Measurements from ENCODE around the gene RNASE9. TPM values are rescaled to one million over a fixed set of nuclear protein-coding genes. Genes with fewer than 3 reads are reported as not detected.

RNASE9 gene
- total and polyA plus RNA-seq, 2 donors (not counting 1 experiment from before 2014, with no cell fraction given) = not detected

- Histone ChIP-seq H3K4me3 (ENCODE audit: control extremely low read depth in 1 of 5, extremely low read depth in 1 of 5, insufficient read depth in 1 of 5, low read depth in 2 of 5, low read length in 4 of 5) (no peak overlapping the region), H3K27ac (ENCODE audit: low read length in 2 of 2) (no peak overlapping the region), H2AFZ (ENCODE audit: insufficient read depth, low read depth, low read length, poor library complexity, severe bottlenecking) (no peak overlapping the region), H3K36me3 (replicated peaks in 1 of 2; ENCODE audit: control extremely low read depth in 1 of 2, control insufficient read depth in 1 of 2, extremely low read depth in 1 of 2, insufficient read depth in 2 of 2, low read length in 1 of 2) (no peaks in the 10 kb centered on the region), H3K9me3 (ENCODE audit: control extremely low read depth in 1 of 3, control insufficient read depth in 2 of 3, insufficient read depth in 1 of 3, low read length in 2 of 3) (no peaks in the 10 kb centered on the region), H4K20me1 (ENCODE audit: control insufficient read depth, insufficient read depth, low read length, poor library complexity, severe bottlenecking) (no peaks in the 10 kb centered on the region), H3K4me2 (replicated peaks; ENCODE audit: low read depth, low read length, poor library complexity, severe bottlenecking) (no peak overlapping the region), H3K27me3 (replicated peaks in 1 of 4; ENCODE audit: control extremely low read depth in 1 of 4, control insufficient read depth in 3 of 4, insufficient read depth in 4 of 4, low read length in 3 of 4) (peaks cover 0 to 8% (median 1%) of the 10 kb centered on the region in 4 experiments), H3K79me2 (ENCODE audit: control insufficient read depth, insufficient read depth, low read length) (no peaks in the 10 kb centered on the region), H3K9ac (ENCODE audit: low read length) (no peak overlapping the region), H3K4me1 (ENCODE audit: control insufficient read depth in 2 of 2, insufficient read depth in 2 of 2, low read length in 2 of 2) (no peaks in the 10 kb centered on the region)
- peaks cover 9% of the 10 kb centered on the region for H3K27me3 Mint-ChIP-seq
- no peak for TF ChIP-seq EZH2 (IDR thresholded peaks at IDR 0.05; ENCODE audit: borderline replicate concordance, insufficient read depth, low read depth, low read length, poor library complexity, severe bottlenecking)
- no peak for TF ChIP-seq CTCF (IDR thresholded peaks at IDR 0.05)
- no peak overlapping the region for H3K27ac Mint-ChIP-seq
- ChIA-PET POLR2A (no interaction called here), CTCF (no interaction called here)
- H3K4me3 Mint-ChIP-seq = no peak overlapping the region
- ATAC-seq (ENCODE audit: low read depth) = no peak
- no peak for DNase-seq
- H3K4me1 Mint-ChIP-seq = no peaks in the 10 kb centered on the region
- no peaks in the 10 kb centered on the region for H3K9me3 Mint-ChIP-seq (ENCODE audit: insufficient read depth)
- intact Hi-C loops (cut with micrococcal nuclease) = no loop called here
- WGBS (ENCODE audit: insufficient coverage) = no CpG with 5 or more reads among the region's 2 CpGs
Observed at GRCh38 chr14:20550926-20551325, 9.9 kb downstream of the RNASE9 start.

- Mint-ChIP-seq H3K27ac (no peak overlapping the region), H3K9me3 (ENCODE audit: insufficient read depth) (no peaks in the 10 kb centered on the region), H3K4me3 (no peak overlapping the region), H3K27me3 (peaks cover 28% of the 10 kb centered on the region), H3K4me1 (no peaks in the 10 kb centered on the region)
- Histone ChIP-seq H3K4me1 (ENCODE audit: control insufficient read depth in 2 of 2, insufficient read depth in 2 of 2, low read length in 2 of 2) (no peaks in the 10 kb centered on the region), H4K20me1 (ENCODE audit: control insufficient read depth, insufficient read depth, low read length, poor library complexity, severe bottlenecking) (no peaks in the 10 kb centered on the region), H3K4me3 (ENCODE audit: control extremely low read depth in 1 of 5, extremely low read depth in 1 of 5, insufficient read depth in 1 of 5, low read depth in 2 of 5, low read length in 4 of 5) (no peak overlapping the region), H3K79me2 (ENCODE audit: control insufficient read depth, insufficient read depth, low read length) (no peaks in the 10 kb centered on the region), H3K4me2 (replicated peaks; ENCODE audit: low read depth, low read length, poor library complexity, severe bottlenecking) (no peak overlapping the region), H3K27ac (ENCODE audit: low read length in 2 of 2) (no peak overlapping the region), H3K9ac (ENCODE audit: low read length) (no peak overlapping the region), H3K36me3 (replicated peaks in 1 of 2; ENCODE audit: control extremely low read depth in 1 of 2, control insufficient read depth in 1 of 2, extremely low read depth in 1 of 2, insufficient read depth in 2 of 2, low read length in 1 of 2) (no peaks in the 10 kb centered on the region), H3K27me3 (replicated peaks in 1 of 4; ENCODE audit: control extremely low read depth in 1 of 4, control insufficient read depth in 3 of 4, insufficient read depth in 4 of 4, low read length in 3 of 4) (peaks cover 0 to 8% (median 1%) of the 10 kb centered on the region in 4 experiments), H3K9me3 (ENCODE audit: control extremely low read depth in 1 of 3, control insufficient read depth in 2 of 3, insufficient read depth in 1 of 3, low read length in 2 of 3) (no peaks in the 10 kb centered on the region), H2AFZ (ENCODE audit: insufficient read depth, low read depth, low read length, poor library complexity, severe bottlenecking) (no peak overlapping the region)
- TF ChIP-seq EZH2 (IDR thresholded peaks at IDR 0.05; ENCODE audit: borderline replicate concordance, insufficient read depth, low read depth, low read length, poor library complexity, severe bottlenecking) (no peak), CTCF (IDR thresholded peaks at IDR 0.05) (no peak)
- 90% methylated on average over 9 of the region's 10 CpGs for WGBS (ENCODE audit: insufficient coverage)
- CTCF ChIA-PET = interaction anchor here (0.8 kb wide), 1 partner anchor 17 kb away, joined by 3 read pairs; no protein-coding TSS in a partner anchor
- POLR2A ChIA-PET = no interaction called here
- DNase-seq (no peak), ATAC-seq (ENCODE audit: low read depth) (no peak)
- intact Hi-C loops (cut with micrococcal nuclease) = no loop called here
Observed at GRCh38 chr14:20548414-20549158, 12.3 kb downstream of the RNASE9 start.
